ENCODE data around the gene CARMIL1. TPM values are rescaled to one million over a fixed set of nuclear protein-coding genes. Genes with fewer than 3 reads are reported as not detected.

Gene CARMIL1
- total and polyA plus RNA-seq, 10 of the 15 experiments (the other 5 are each of a cell fraction or from before 2014, with no cell fraction given): 6.4 to 18.1 (median 10.3) TPM

GRCh38 chr6:25324066-25324762 is 45.0 kb downstream of the CARMIL1 start (continued):
- no peak for TF ChIP-seq CUX1 (IDR thresholded peaks at IDR 0.05; ENCODE audit: insufficient replicate concordance, low read depth, low read length)
- no peak for TF ChIP-seq HCFC1 (IDR thresholded peaks at IDR 0.05; ENCODE audit: low read length)
- no peak for TF ChIP-seq POLR2AphosphoS2 (IDR thresholded peaks at IDR 0.05; ENCODE audit: low read depth, low read length)

GRCh38 chr6:25326126-25326525 is 47.0 kb downstream of the CARMIL1 start:
- intact Hi-C loops (cut with micrococcal nuclease; ENCODE audit: unreplicated experiment) (no loop called here), in situ Hi-C loops (cut with MboI) (no loop called here)
- no peak for DNase-seq (ENCODE audit: low read depth, low spot score)
- H3K36me3 ChIP-seq (ENCODE audit: control insufficient read depth in 2 of 2, insufficient read depth in 2 of 2, low read length in 1 of 2): no peaks in the 10 kb centered on the region
- no peak for ATAC-seq
- WGBS (ENCODE audit: insufficient coverage, insufficient replicate concordance, low lambda C conversion rate, missing lambda C conversion rate): 67% methylated on average over 4 of the region's 4 CpGs
- H3K4me3 ChIP-seq: no peak overlapping the region
- FAIRE-seq: no peak
- H3K9me3 ChIP-seq (replicated peaks; ENCODE audit: control insufficient read depth, insufficient read depth, low read length): no peaks in the 10 kb centered on the region
- ChIA-PET POLR2A (no interaction called here), RAD21 (ENCODE audit: unreplicated experiment) (interaction anchor here (2.0 kb wide), 1 partner anchor 164 kb away, joined by 5 read pairs; no protein-coding TSS in a partner anchor), CTCF (interaction anchor here (0.6 to 1.6 kb wide), 3 partner anchors 21 to 164 kb away, joined by 3 to 8 read pairs (median 3); no protein-coding TSS in a partner anchor), SMC1A (ENCODE audit: uncharacterized antibody, unreplicated experiment) (interaction anchor here (0.8 to 3.8 kb wide), 3 partner anchors 8 to 60 kb away, joined by 3 to 17 read pairs (median 3); no protein-coding TSS in a partner anchor)
- no peaks in the 10 kb centered on the region for H4K20me1 ChIP-seq (ENCODE audit: control insufficient read depth, insufficient read depth)
- no peak overlapping the region for H2AFZ ChIP-seq (ENCODE audit: control insufficient read depth, low read depth, low read length)
- H3K27ac ChIP-seq (ENCODE audit: control insufficient read depth, insufficient read depth): no peak overlapping the region
- BruUV-seq (replicated peaks): no TSS peak
- H3K4me2 ChIP-seq (ENCODE audit: control insufficient read depth, insufficient read depth): no peak overlapping the region
- H3K4me1 ChIP-seq (ENCODE audit: control insufficient read depth, insufficient read depth, low read length): no peaks in the 10 kb centered on the region
- H3K9ac ChIP-seq (ENCODE audit: control insufficient read depth, insufficient read depth, low read length): no peak overlapping the region
- H3K27me3 ChIP-seq (replicated peaks in 1 of 2; ENCODE audit: control insufficient read depth in 2 of 2, insufficient read depth in 2 of 2, low read length in 1 of 2): no peaks in the 10 kb centered on the region
- TF ChIP-seq MLLT1 (IDR thresholded peaks at IDR 0.05) (no peak), NKRF (conservative IDR thresholded peaks at IDR 0.05) (no peak), SUPT20H (IDR thresholded peaks at IDR 0.05; ENCODE audit: borderline replicate concordance, control insufficient read depth, low read depth, low read length) (no peak), USF1 (IDR thresholded peaks at IDR 0.05; ENCODE audit: borderline replicate concordance, extremely low read length, insufficient read depth, low read depth, low read length) (no peak), IKZF2 (IDR thresholded peaks at IDR 0.05) (no peak), KAT2A (conservative IDR thresholded peaks at IDR 0.05; ENCODE audit: control insufficient read depth, low read depth, low read length) (no peak), TCF12 (IDR thresholded peaks at IDR 0.05; ENCODE audit: low read depth, low read length) (no peak)
- no peaks in the 10 kb centered on the region; the same call in 1 of the 2 replicates for H3K79me2 ChIP-seq (ENCODE audit: control insufficient read depth, insufficient read depth, low read length)
